ENCODE measurements around the gene GPS1.
A peak's percentile ranks its signal among the peaks of the same experiment; 100 is the strongest.

- TF ChIP-seq TAF1 (IDR thresholded peaks at IDR 0.05; ENCODE audit: low read depth) (peak; percentile 71), TEAD4 (IDR thresholded peaks at IDR 0.05) (no peak), RAD21 (IDR thresholded peaks at IDR 0.05; ENCODE audit: low read depth) (no peak), TCF12 (IDR thresholded peaks at IDR 0.05; ENCODE audit: low read depth) (no peak), REST (IDR thresholded peaks at IDR 0.05; ENCODE audit: low read depth) (no peak), EP300 (IDR thresholded peaks at IDR 0.05; ENCODE audit: borderline replicate concordance) (no peak), YY1 (IDR thresholded peaks at IDR 0.05; ENCODE audit: low read depth) (peak; percentile 71; the same call in 1 of the 2 replicates), CEBPB (IDR thresholded peaks at IDR 0.05) (no peak)
Measured at GRCh38 chr17:82051776-82052637, at the start of gene GPS1, which contains the start of gene RFNG.

Measured in Ishikawa (cell line).